Endodermal cell (in vitro differentiated cells): Measurements from ENCODE around the gene RPL18. TPM values are rescaled to one million over a fixed set of nuclear protein-coding genes. Genes with fewer than 3 reads are reported as not detected.

ENCODE experiments used
- DNase-seq: peaks from one replicate; pipeline ENCODE4 v3.0.0-alpha.2; 2017
- H3K27ac ChIP-seq: 2 replicates; pipeline ENCODE4 v1.5.1; 2013; ENCODE audit warnings: mild to moderate bottlenecking, low read depth, low read length, moderate library complexity
- H3K27me3 ChIP-seq: 2 replicates; pipeline ENCODE4 v1.6.1; 2013; ENCODE audit warnings: mild to moderate bottlenecking, low read length, moderate library complexity; ENCODE audit not compliant: insufficient read depth, control insufficient read depth, poor library complexity, severe bottlenecking
- H3K36me3 ChIP-seq: 2 replicates; pipeline ENCODE4 v1.7.0; 2013; ENCODE audit warnings: mild to moderate bottlenecking, low read length, moderate library complexity; ENCODE audit not compliant: control insufficient read depth, insufficient read depth
- H3K4me1 ChIP-seq: one replicate; pipeline ENCODE4 v1.7.0; 2013; ENCODE audit warnings: low read length; ENCODE audit not compliant: control insufficient read depth, insufficient read depth
- H3K4me3 ChIP-seq: 2 replicates; pipeline ENCODE4 v1.5.1; 2013; ENCODE audit warnings: mild to moderate bottlenecking, low read length, moderate library complexity
- H3K9ac ChIP-seq: 2 replicates; pipeline ENCODE4 v1.6.1; 2013; ENCODE audit warnings: mild to moderate bottlenecking, low read length, moderate library complexity; ENCODE audit not compliant: poor library complexity, severe bottlenecking; ENCODE audit errors: extremely low read depth
- H3K9me3 ChIP-seq: 2 replicates; pipeline ENCODE4 v1.6.1; 2013; ENCODE audit warnings: mild to moderate bottlenecking, low read length, moderate library complexity; ENCODE audit not compliant: control insufficient read depth
- H3K27ac Mint-ChIP-seq: 2 replicates; pipeline ENCODE4 v1.8.0; 2020; ENCODE audit warnings: mixed read lengths
- H3K27me3 Mint-ChIP-seq: 2 replicates; pipeline ENCODE4 v1.8.0; 2021; ENCODE audit warnings: mild to moderate bottlenecking, mixed read lengths; ENCODE audit not compliant: insufficient read depth
- H3K36me3 Mint-ChIP-seq: 2 replicates; pipeline ENCODE4 v1.8.0; 2020; ENCODE audit warnings: low read depth, mixed read lengths
- H3K4me1 Mint-ChIP-seq: 2 replicates; pipeline ENCODE4 v1.8.0; 2020; ENCODE audit warnings: mixed read lengths
- H3K4me3 Mint-ChIP-seq: 2 replicates; pipeline ENCODE4 v1.8.0; 2020; ENCODE audit warnings: mild to moderate bottlenecking, moderate library complexity, mixed read lengths
- H3K9me3 Mint-ChIP-seq: 2 replicates; pipeline ENCODE4 v1.8.0; 2020; ENCODE audit warnings: mild to moderate bottlenecking, mixed read lengths
- WGBS, 2 experiments: methylation state at CpG; one replicate each; pipeline versions ENCODE4 v1.1.5 to v1.1.7; 2013; ENCODE audit warnings: missing lambda C conversion rate in 2 of 2, mixed read lengths in 1 of 2; ENCODE audit not compliant: insufficient coverage in 1 of 2, insufficient read length in 1 of 2; 5-methylcytosine and 5-hydroxymethylcytosine counted together
- total RNA-seq, 2 donors: library from RNA; stranded (reverse); fragmentation: NEBNext Ultra II Directional in 1 of 2; extraction: Animal tissue kit (Norgen Biotek cat#: 25700) in 1 of 2; gene quantifications; 2 replicates in 1 of 2; 3 replicates in 1 of 2; pipeline ENCODE4 v1.2.1, GENCODE V29; 2021
- TF ChIP-seq, protein P1 (sequence below): fragments of 200-600 bp; sonication (generic); conservative IDR thresholded peaks from 2 replicates; pipeline ENCODE4 v1.5.0; 2021; ENCODE audit warnings: antibody characterized with exemption, mild to moderate bottlenecking

The RPL18 gene
- total RNA-seq, 2 donors from 2014 or later, result 1,531 to 1,574 TPM

DNA sequence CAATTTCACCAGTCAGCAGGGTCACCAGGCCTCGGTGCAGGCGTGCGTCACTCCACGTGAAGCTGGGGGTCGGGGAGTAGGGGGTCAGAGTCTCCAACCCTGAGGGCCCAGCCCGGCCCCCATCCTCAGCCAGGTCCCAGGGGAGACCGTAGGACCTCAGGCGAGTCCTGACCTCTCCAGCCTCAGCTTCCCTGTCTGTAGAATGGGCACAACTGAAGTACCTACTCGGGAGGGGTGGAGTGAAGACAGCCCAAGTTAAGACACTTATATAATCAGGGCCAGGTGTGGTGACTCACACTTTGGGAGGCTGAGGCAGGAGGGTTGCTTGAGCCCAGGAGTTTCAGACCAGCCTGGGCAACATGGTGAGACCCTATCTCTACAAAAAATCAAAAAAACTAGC lies 15.1 kb downstream of the RPL18 start:
- no peak overlapping the region for H3K27ac ChIP-seq
- H3K9ac ChIP-seq, result no peak overlapping the region
- H3K9me3 ChIP-seq, result no peaks in the 10 kb centered on the region
- H3K4me1 ChIP-seq, result no peaks in the 10 kb centered on the region
- Mint-ChIP-seq H3K27me3 (no peaks in the 10 kb centered on the region), H3K4me3 (no peak overlapping the region), H3K36me3 (no peaks in the 10 kb centered on the region), H3K4me1 (peaks cover under 1% of the 10 kb centered on the region), H3K27ac (no peak overlapping the region), H3K9me3 (no peaks in the 10 kb centered on the region)
- WGBS, 2 experiments, result 95 to 97% methylated on average over 7 to 9 of the region's 9 CpGs
- no peak for DNase-seq
- H3K36me3 ChIP-seq, result no peaks in the 10 kb centered on the region
- no peaks in the 10 kb centered on the region for H3K27me3 ChIP-seq
- no peak overlapping the region for H3K4me3 ChIP-seq
- TF ChIP-seq, protein P1, sequence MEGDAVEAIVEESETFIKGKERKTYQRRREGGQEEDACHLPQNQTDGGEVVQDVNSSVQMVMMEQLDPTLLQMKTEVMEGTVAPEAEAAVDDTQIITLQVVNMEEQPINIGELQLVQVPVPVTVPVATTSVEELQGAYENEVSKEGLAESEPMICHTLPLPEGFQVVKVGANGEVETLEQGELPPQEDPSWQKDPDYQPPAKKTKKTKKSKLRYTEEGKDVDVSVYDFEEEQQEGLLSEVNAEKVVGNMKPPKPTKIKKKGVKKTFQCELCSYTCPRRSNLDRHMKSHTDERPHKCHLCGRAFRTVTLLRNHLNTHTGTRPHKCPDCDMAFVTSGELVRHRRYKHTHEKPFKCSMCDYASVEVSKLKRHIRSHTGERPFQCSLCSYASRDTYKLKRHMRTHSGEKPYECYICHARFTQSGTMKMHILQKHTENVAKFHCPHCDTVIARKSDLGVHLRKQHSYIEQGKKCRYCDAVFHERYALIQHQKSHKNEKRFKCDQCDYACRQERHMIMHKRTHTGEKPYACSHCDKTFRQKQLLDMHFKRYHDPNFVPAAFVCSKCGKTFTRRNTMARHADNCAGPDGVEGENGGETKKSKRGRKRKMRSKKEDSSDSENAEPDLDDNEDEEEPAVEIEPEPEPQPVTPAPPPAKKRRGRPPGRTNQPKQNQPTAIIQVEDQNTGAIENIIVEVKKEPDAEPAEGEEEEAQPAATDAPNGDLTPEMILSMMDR, result no peak

DNA sequence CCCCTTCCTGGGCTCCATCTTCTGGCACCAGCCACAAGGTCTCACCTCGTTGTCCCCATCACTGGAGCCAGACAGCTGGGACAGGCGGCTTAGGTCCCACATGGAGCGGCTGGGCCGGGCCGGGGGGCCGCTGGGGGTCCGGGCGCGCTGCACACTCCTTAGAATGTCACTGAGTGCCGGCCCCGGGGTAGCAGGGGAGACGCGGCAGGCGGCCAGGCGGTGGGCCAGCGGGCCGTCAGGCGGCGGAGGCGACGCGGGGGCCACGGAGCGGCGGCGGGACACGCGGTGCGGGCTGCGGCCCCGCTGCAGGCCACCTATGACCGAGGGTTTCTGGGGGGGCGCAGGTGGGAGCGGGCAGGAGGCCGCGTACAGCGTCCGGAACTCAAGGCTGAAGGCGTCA lies 15.5 kb downstream of the RPL18 start:
- no peaks in the 10 kb centered on the region for H3K36me3 ChIP-seq
- H3K27ac Mint-ChIP-seq, result no peak overlapping the region
- WGBS, 2 experiments, result 96 to 98% methylated on average over 37 to 39 of the region's 39 CpGs
- no peak overlapping the region for H3K27ac ChIP-seq
- H3K4me3 ChIP-seq, result no peak overlapping the region
- H3K9me3 Mint-ChIP-seq, result no peaks in the 10 kb centered on the region
- no peaks in the 10 kb centered on the region for H3K9me3 ChIP-seq
- no peak for DNase-seq
- H3K36me3 Mint-ChIP-seq, result no peaks in the 10 kb centered on the region
- no peak overlapping the region for H3K4me3 Mint-ChIP-seq
- H3K27me3 ChIP-seq, result no peaks in the 10 kb centered on the region
- no peaks in the 10 kb centered on the region for H3K4me1 Mint-ChIP-seq
- TF ChIP-seq, protein P1, result no peak
- no peak overlapping the region for H3K9ac ChIP-seq
- peaks cover 3% of the 10 kb centered on the region for H3K27me3 Mint-ChIP-seq
- H3K4me1 ChIP-seq, result no peaks in the 10 kb centered on the region

DNA sequence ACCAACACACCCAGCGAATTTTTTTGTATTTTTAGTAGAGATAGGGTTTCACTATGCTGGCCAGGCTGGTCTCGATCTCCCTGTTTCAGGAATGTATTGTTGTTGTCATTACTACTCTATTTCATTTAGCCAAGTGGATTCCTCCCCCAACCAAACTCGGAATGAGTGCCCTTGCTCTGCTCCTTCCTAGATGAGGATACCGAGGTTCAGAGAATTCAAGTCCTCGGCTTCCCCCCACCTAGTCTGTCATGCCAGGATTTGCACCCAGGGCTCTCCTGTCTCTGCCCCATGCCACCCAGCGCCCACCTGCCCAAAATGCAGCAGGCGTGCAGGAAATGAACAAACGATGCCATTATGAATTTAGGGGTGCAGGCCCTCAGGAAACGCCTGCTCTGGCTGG lies 16.0 kb downstream of the RPL18 start:
- DNase-seq, result no peak

More for the DNA sequence above, 16.0 kb downstream of the RPL18 start:
- Histone ChIP-seq H3K27me3 (no peaks in the 10 kb centered on the region), H3K9me3 (no peaks in the 10 kb centered on the region), H3K27ac (no peak overlapping the region), H3K4me3 (no peak overlapping the region), H3K9ac (no peak overlapping the region), H3K4me1 (no peaks in the 10 kb centered on the region), H3K36me3 (no peaks in the 10 kb centered on the region)
- H3K27ac Mint-ChIP-seq, result no peak overlapping the region
- H3K4me1 Mint-ChIP-seq, result no peaks in the 10 kb centered on the region
- H3K27me3 Mint-ChIP-seq, result peaks cover 3% of the 10 kb centered on the region
- WGBS, 2 experiments, result 91 to 94% methylated on average over 6 to 8 of the region's 9 CpGs
- H3K4me3 Mint-ChIP-seq, result no peak overlapping the region
- H3K36me3 Mint-ChIP-seq, result no peaks in the 10 kb centered on the region
- H3K9me3 Mint-ChIP-seq, result no peaks in the 10 kb centered on the region
- TF ChIP-seq, protein P1, result no peak
